Choroid plexus epithelial cell (primary cell): Measurements from ENCODE around the gene DOCK2.

Source experiments
- DNase-seq: peaks from one replicate; pipeline ENCODE4 v3.0.0-alpha.2; 2010; ENCODE audit warnings: low read depth
- H3K4me3 ChIP-seq: 2 replicates; pipeline ENCODE4 v1.5.1; 2011; ENCODE audit warnings: low read depth, mild to moderate bottlenecking, control low read depth, low read length, moderate library complexity
- TF ChIP-seq, protein P1 (sequence below): conservative IDR thresholded peaks from 2 replicates; pipeline ENCODE4 v1.5.1; 2011; ENCODE audit warnings: low read depth, mild to moderate bottlenecking, control low read depth, inconsistent platforms, low read length, moderate library complexity

DOCK2 gene

DNA sequence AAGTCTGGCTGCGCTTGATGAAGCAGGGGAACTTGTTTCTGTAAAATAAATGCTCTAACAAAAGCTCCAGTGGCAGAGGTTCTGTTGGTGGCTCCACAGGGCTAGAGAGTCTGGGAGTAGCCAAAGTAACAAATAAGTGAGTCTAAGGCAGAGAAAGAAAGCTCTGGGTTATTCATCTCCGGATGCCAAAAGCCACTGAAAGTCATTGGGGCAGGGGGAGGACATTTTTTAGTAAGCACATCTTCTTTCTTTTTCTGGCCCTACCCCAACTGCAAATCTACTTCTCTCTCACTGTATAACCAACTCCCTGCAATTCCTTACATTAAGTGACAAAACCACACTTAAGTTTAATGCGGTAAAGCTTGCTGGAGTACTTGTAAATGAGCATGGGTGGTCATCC lies 201.6 kb downstream of the DOCK2 start:
- TF ChIP-seq, protein P1, sequence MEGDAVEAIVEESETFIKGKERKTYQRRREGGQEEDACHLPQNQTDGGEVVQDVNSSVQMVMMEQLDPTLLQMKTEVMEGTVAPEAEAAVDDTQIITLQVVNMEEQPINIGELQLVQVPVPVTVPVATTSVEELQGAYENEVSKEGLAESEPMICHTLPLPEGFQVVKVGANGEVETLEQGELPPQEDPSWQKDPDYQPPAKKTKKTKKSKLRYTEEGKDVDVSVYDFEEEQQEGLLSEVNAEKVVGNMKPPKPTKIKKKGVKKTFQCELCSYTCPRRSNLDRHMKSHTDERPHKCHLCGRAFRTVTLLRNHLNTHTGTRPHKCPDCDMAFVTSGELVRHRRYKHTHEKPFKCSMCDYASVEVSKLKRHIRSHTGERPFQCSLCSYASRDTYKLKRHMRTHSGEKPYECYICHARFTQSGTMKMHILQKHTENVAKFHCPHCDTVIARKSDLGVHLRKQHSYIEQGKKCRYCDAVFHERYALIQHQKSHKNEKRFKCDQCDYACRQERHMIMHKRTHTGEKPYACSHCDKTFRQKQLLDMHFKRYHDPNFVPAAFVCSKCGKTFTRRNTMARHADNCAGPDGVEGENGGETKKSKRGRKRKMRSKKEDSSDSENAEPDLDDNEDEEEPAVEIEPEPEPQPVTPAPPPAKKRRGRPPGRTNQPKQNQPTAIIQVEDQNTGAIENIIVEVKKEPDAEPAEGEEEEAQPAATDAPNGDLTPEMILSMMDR = no peak
- H3K4me3 ChIP-seq = no peak overlapping the region
- no peak for DNase-seq

DNA sequence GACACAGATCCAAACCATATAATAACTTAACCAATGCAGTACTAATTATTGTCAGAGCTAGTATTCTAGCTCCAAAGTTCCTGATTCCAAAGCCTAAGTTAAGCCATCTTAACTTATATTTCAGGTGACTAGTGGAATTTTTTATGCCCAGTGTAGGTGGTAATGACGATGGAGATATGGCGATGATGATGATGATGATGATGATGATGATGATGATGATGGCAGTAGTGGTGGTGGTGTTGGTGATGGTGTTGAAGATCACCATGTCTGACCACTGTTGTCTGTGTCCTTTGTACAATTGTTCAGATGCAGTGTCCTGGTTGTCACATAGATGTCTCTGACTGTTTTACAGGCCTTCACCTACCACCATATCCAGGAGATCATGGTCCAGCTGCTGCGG lies 203.3 kb downstream of the DOCK2 start:
- H3K4me3 ChIP-seq = no peak overlapping the region
- no peak for DNase-seq
- TF ChIP-seq, protein P1 = no peak

GRCh38 chr5:169842699-169843098 lies 205.6 kb downstream of the DOCK2 start:
- no peak for DNase-seq
- TF ChIP-seq, protein P1 = no peak
- H3K4me3 ChIP-seq = no peak overlapping the region

DNA sequence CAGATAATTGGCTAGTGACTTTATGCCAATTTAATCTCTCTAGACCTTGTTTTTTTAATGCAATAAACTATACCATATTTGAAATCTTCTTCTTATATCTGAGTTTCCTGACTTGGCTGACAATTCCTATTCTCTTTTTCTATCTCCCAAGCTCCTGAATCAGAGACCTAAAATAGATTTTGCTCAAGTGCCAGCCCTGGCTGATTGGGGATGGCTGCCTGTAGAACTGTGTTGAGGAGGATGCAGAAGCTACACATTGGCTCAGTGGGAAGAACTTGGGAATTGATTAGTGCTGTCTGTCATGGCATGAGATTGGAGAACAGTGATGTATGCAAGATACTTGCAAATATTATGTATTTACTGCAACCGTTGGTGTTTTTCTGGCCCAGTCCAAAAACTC lies 210.4 kb downstream of the DOCK2 start:
- DNase-seq = no peak
- no peak overlapping the region for H3K4me3 ChIP-seq
- TF ChIP-seq, protein P1 = no peak

GRCh38 chr5:169848271-169848670 lies 211.2 kb downstream of the DOCK2 start:
- DNase-seq = no peak
- TF ChIP-seq, protein P1 = no peak
- H3K4me3 ChIP-seq = no peak overlapping the region

DNA sequence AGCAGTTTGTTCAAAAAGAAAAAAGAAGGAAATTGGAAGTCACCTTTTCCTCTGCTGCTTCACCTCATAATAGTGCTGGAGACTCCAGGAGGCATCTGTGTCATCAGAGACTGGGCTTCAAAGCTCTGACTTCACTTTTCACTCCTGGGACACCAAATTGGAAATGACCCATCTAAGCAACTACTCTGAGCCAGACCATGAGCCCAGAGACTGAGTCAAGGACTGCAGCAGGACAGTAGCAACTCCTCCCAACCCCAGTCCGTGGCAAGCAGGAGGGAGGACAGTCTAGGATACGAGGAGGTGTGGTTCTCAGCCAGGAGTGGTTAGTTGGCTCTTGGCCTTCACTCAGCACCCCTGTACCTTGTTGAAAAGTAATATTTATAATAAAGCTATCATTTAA lies 211.7 kb downstream of the DOCK2 start:
- H3K4me3 ChIP-seq = no peak overlapping the region
- DNase-seq = no peak
- TF ChIP-seq, protein P1 = no peak

- TF ChIP-seq, protein P1 = peak; percentile 38
- no peak overlapping the region for H3K4me3 ChIP-seq
- no peak for DNase-seq
Measured at GRCh38 chr5:169850409-169850808, 213.3 kb downstream of the DOCK2 start.
